Trophoblast cell (in vitro differentiated cells and primary cell): ENCODE measurements around the gene COMMD10.

ENCODE experiments used
- DNase-seq, 2 donors: peaks; one replicate each; pipeline ENCODE4 v3.0.0-alpha.2; 2016
- H2AFZ ChIP-seq: 2 replicates; pipeline ENCODE4 v1.6.1; 2013; ENCODE audit warnings: low read length, moderate library complexity, mild to moderate bottlenecking; ENCODE audit not compliant: insufficient read depth, poor library complexity
- H2AK5ac ChIP-seq: 2 replicates; pipeline ENCODE4 v1.6.1; 2013; ENCODE audit warnings: mild to moderate bottlenecking, low read length
- H2BK120ac ChIP-seq: 2 replicates; pipeline ENCODE4 v1.6.1; 2013; ENCODE audit warnings: low read length, mild to moderate bottlenecking, moderate library complexity; ENCODE audit not compliant: insufficient read depth, poor library complexity
- H2BK12ac ChIP-seq: 2 replicates; pipeline ENCODE4 v1.6.1; 2013; ENCODE audit warnings: mild to moderate bottlenecking, low read length, moderate library complexity
- H2BK5ac ChIP-seq: 2 replicates; pipeline ENCODE4 v1.6.1; 2013; ENCODE audit warnings: low read length, low read depth, moderate library complexity, mild to moderate bottlenecking; ENCODE audit not compliant: poor library complexity
- H3K14ac ChIP-seq: 2 replicates; pipeline ENCODE4 v1.6.1; 2013; ENCODE audit warnings: mild to moderate bottlenecking, low read length
- H3K18ac ChIP-seq: 2 replicates; pipeline ENCODE4 v1.6.1; 2013; ENCODE audit warnings: mild to moderate bottlenecking, low read length
- H3K23ac ChIP-seq: 2 replicates; pipeline ENCODE4 v1.6.1; 2013; ENCODE audit warnings: low read length
- H3K27ac ChIP-seq: 2 replicates; pipeline ENCODE4 v1.5.1; 2013; ENCODE audit warnings: low read depth, mild to moderate bottlenecking, inconsistent platforms, low read length, moderate library complexity
- H3K27me3 ChIP-seq: 2 replicates; pipeline ENCODE4 v1.6.1; 2013; ENCODE audit warnings: inconsistent platforms, mild to moderate bottlenecking, low read length, moderate library complexity; ENCODE audit not compliant: insufficient read depth
- H3K36me3 ChIP-seq, 2 experiments: 1 replicate in 1 of 2; 2 replicates in 1 of 2; pipeline ENCODE4 v1.6.1; 2013; ENCODE audit warnings: low read length in 2 of 2, mild to moderate bottlenecking in 2 of 2, moderate library complexity in 1 of 2; ENCODE audit not compliant: insufficient read depth in 2 of 2, control insufficient read depth in 1 of 2
- H3K4ac ChIP-seq: 2 replicates; pipeline ENCODE4 v1.6.1; 2013; ENCODE audit warnings: low read depth, mild to moderate bottlenecking, low read length, moderate library complexity
- H3K4me1 ChIP-seq, 2 experiments: 1 replicate in 1 of 2; 2 replicates in 1 of 2; pipeline ENCODE4 v1.6.1; 2013; ENCODE audit warnings: low read length in 2 of 2, mild to moderate bottlenecking in 2 of 2, moderate library complexity in 1 of 2; ENCODE audit not compliant: insufficient read depth in 2 of 2, control insufficient read depth in 1 of 2
- H3K4me2 ChIP-seq: 2 replicates; pipeline ENCODE4 v1.6.1; 2013; ENCODE audit warnings: inconsistent platforms, mild to moderate bottlenecking, low read length, moderate library complexity
- H3K4me3 ChIP-seq: 2 replicates; pipeline ENCODE4 v1.5.1; 2013; ENCODE audit warnings: mild to moderate bottlenecking, low read depth, low read length, inconsistent platforms
- H3K79me1 ChIP-seq: one replicate; pipeline ENCODE4 v1.6.1; 2013; ENCODE audit warnings: low read length
- H3K79me2 ChIP-seq: 2 replicates; pipeline ENCODE4 v1.6.1; 2013; ENCODE audit warnings: low read length, mild to moderate bottlenecking; ENCODE audit not compliant: control insufficient read depth, insufficient read depth, poor library complexity
- H3K9ac ChIP-seq: 2 replicates; pipeline ENCODE4 v1.6.1; 2013; ENCODE audit warnings: mild to moderate bottlenecking, low read length
- H3K9me3 ChIP-seq: 2 replicates; pipeline ENCODE4 v1.6.1; 2013; ENCODE audit warnings: low read depth, mild to moderate bottlenecking, control low read depth, inconsistent platforms, low read length; ENCODE audit not compliant: insufficient read depth
- H4K12ac ChIP-seq: 2 replicates; pipeline ENCODE4 v1.6.1; 2013; ENCODE audit warnings: low read depth, mild to moderate bottlenecking, low read length, moderate library complexity
- H4K8ac ChIP-seq: 2 replicates; pipeline ENCODE4 v1.6.1; 2013; ENCODE audit warnings: low read depth, mild to moderate bottlenecking, low read length, moderate library complexity
- H4K91ac ChIP-seq: one replicate; pipeline ENCODE4 v1.6.1; 2013; ENCODE audit warnings: low read depth, mild to moderate bottlenecking, low read length, moderate library complexity
- WGBS: extraction: QIAGEN DNeasy Blood & Tissue Kit; methylation state at CpG from one replicate; pipeline ENCODE4 v1.1.7; 2013; ENCODE audit warnings: missing lambda C conversion rate; ENCODE audit not compliant: insufficient read length, insufficient coverage; ENCODE audit errors: extremely low coverage; 5-methylcytosine and 5-hydroxymethylcytosine counted together

The COMMD10 gene

GRCh38 chr5:116276952-116277351, 192.1 kb downstream of the COMMD10 start:
- H3K23ac ChIP-seq: no peak overlapping the region

DNA sequence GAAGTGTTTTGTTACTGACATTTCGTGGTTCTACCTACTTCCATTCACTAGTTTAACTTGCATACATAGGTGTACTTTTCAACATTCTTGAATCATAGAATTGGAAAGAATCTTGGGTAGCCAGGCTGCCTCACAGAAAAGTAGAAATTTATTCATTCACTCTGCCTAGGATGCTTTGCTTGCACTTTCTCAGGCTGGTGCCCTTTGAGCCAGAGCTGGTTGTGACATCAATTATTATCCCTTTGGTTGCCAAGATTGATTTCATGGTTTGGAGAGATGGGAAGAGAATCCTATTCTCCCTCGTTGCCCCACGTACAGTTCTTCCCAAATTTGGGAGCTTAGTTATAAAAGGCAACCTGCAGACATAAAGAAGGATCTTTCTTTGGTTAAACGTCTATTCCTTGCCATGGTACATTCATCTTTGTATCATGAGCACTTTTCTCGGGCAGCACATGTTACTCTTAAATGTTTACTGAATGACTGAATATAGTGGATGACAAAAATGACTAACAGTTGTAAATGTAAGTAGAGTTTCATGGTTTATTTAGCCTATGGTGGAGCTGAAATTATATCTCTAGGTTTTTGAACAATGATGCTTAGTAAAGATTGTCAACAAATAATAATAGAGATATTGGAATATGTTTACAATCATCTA, 195.5 kb downstream of the COMMD10 start:
- WGBS: no CpG with 5 or more reads among the region's 5 CpGs
- Histone ChIP-seq H3K9ac (no peak overlapping the region), H3K4me2 (no peak overlapping the region)

More at GRCh38 chr5:116276952-116277351, 192.1 kb downstream of the COMMD10 start:
- no peak overlapping the region for H2AFZ ChIP-seq
- no peak for DNase-seq
- H3K36me3 ChIP-seq: no peaks in the 10 kb centered on the region
- H2BK12ac ChIP-seq: no peak overlapping the region
- no peaks in the 10 kb centered on the region for H3K27me3 ChIP-seq
- H2BK120ac ChIP-seq: no peak overlapping the region
- no peak overlapping the region for H4K12ac ChIP-seq
- no peaks in the 10 kb centered on the region for H3K9me3 ChIP-seq
- H3K14ac ChIP-seq: no peak overlapping the region
- H4K8ac ChIP-seq: no peak overlapping the region
- no peak overlapping the region for H2BK5ac ChIP-seq
- H3K4ac ChIP-seq: no peak overlapping the region
- H3K4me2 ChIP-seq: no peak overlapping the region
- H3K4me1 ChIP-seq: no peaks in the 10 kb centered on the region
- H3K18ac ChIP-seq: no peak overlapping the region
- H3K4me3 ChIP-seq: no peak overlapping the region
- no peaks in the 10 kb centered on the region for H3K79me2 ChIP-seq
- H3K79me1 ChIP-seq: no peaks in the 10 kb centered on the region
- no peak overlapping the region for H3K27ac ChIP-seq
- H2AK5ac ChIP-seq: no peak overlapping the region
- H4K91ac ChIP-seq: no peak overlapping the region
- H3K9ac ChIP-seq: no peak overlapping the region

GRCh38 chr5:116281309-116281708, 196.5 kb downstream of the COMMD10 start:
- Histone ChIP-seq H4K8ac (no peak overlapping the region), H4K91ac (no peak overlapping the region), H3K9ac (no peak overlapping the region), H3K36me3 (no peaks in the 10 kb centered on the region), H3K27me3 (no peaks in the 10 kb centered on the region), H2BK12ac (no peak overlapping the region), H3K4me1 (no peaks in the 10 kb centered on the region), H3K4me2 (no peak overlapping the region), H3K14ac (no peak overlapping the region), H3K4me3 (no peak overlapping the region), H2AFZ (no peak overlapping the region), H3K23ac (no peak overlapping the region), H3K18ac (no peak overlapping the region), H3K9me3 (no peaks in the 10 kb centered on the region), H3K4ac (no peak overlapping the region), H4K12ac (no peak overlapping the region), H3K27ac (no peak overlapping the region), H2BK120ac (no peak overlapping the region), H3K79me1 (no peaks in the 10 kb centered on the region), H3K79me2 (no peaks in the 10 kb centered on the region), H2BK5ac (no peak overlapping the region), H2AK5ac (no peak overlapping the region)
- no peak for DNase-seq
- WGBS: no CpG with 5 or more reads among the region's 1 CpG

More for the DNA sequence above, 195.5 kb downstream of the COMMD10 start:
- Histone ChIP-seq H4K8ac (no peak overlapping the region), H3K27ac (no peak overlapping the region), H2BK5ac (no peak overlapping the region), H3K18ac (no peak overlapping the region), H3K36me3 (no peaks in the 10 kb centered on the region), H2BK12ac (no peak overlapping the region), H3K4me1 (no peaks in the 10 kb centered on the region), H3K14ac (no peak overlapping the region), H3K9me3 (no peaks in the 10 kb centered on the region), H2AK5ac (no peak overlapping the region), H3K23ac (no peak overlapping the region), H3K4ac (no peak overlapping the region), H3K79me2 (no peaks in the 10 kb centered on the region), H3K79me1 (no peaks in the 10 kb centered on the region), H2BK120ac (no peak overlapping the region), H4K91ac (no peak overlapping the region), H2AFZ (no peak overlapping the region), H3K27me3 (no peaks in the 10 kb centered on the region), H4K12ac (no peak overlapping the region), H3K4me3 (no peak overlapping the region)
- DNase-seq: no peak

DNA sequence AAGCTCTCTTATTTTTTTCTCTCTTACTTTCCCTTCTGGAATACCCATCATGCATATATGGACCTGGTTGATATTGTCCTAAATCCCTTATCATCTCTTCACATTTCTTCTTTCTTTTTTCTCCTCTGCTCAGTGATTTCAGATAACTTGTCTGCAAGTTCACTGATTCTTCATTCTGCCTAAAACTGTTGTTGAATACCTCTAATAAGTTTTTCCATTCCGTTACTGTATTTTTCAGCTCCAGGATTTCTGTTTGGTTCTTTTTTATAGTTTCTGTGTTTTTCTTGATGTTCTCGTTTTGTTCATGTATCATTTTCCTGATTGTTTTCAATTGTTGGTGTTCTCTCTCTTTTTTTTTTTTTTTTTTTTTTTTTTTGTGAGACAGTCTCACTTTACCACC, 203.7 kb downstream of the COMMD10 start:
- H4K91ac ChIP-seq: no peak overlapping the region
- H3K4me2 ChIP-seq: no peak overlapping the region
- H3K4me1 ChIP-seq: no peaks in the 10 kb centered on the region
- H2BK120ac ChIP-seq: no peak overlapping the region
- H2AFZ ChIP-seq: no peak overlapping the region
- no peak overlapping the region for H2BK12ac ChIP-seq
- H3K4me3 ChIP-seq: no peak overlapping the region
- WGBS: no CpG with 5 or more reads among the region's 2 CpGs
- H3K23ac ChIP-seq: no peak overlapping the region
- H4K12ac ChIP-seq: no peak overlapping the region
- no peak overlapping the region for H3K4ac ChIP-seq
- H3K79me1 ChIP-seq: no peaks in the 10 kb centered on the region
- H3K9ac ChIP-seq: no peak overlapping the region
- no peak overlapping the region for H3K27ac ChIP-seq
- no peaks in the 10 kb centered on the region for H3K9me3 ChIP-seq
- no peaks in the 10 kb centered on the region for H3K36me3 ChIP-seq
- no peak overlapping the region for H4K8ac ChIP-seq
- no peak overlapping the region for H2AK5ac ChIP-seq
- H3K27me3 ChIP-seq: no peaks in the 10 kb centered on the region
- H2BK5ac ChIP-seq: no peak overlapping the region
- no peak for DNase-seq
- no peak overlapping the region for H3K14ac ChIP-seq
- no peaks in the 10 kb centered on the region for H3K79me2 ChIP-seq
- H3K18ac ChIP-seq: no peak overlapping the region
